Fibroblast of skin of right biceps (primary cell): ENCODE data around the gene IL3.

Source experiments
- DNase-seq: peaks from one replicate; pipeline ENCODE4 v3.0.0-alpha.2; 2013

The IL3 gene

DNA sequence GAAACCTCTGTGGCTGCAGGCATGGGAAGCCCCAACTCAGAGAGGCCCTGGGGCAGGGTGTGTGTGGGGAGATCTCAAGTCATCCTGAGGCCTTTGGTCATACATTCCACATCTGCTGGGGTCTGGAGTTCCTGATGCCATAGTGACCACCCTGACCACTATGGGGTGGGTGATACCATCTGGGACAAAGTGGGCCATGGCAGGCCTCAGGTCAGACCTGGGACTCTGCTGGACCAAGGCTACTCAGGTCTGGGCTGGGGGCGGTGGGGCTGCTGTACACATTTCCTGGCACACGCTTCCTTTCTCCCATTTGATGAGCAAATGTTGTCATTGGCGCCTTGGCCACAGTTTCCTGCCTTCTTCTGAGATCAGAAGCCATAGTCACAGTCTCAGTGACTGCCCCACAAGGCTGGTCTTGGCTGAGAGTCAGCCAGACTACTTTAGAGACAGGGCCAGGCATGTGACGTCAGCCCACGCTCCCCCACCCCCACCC lies 33.9 kb upstream of the IL3 start:
- no peak for DNase-seq

DNA sequence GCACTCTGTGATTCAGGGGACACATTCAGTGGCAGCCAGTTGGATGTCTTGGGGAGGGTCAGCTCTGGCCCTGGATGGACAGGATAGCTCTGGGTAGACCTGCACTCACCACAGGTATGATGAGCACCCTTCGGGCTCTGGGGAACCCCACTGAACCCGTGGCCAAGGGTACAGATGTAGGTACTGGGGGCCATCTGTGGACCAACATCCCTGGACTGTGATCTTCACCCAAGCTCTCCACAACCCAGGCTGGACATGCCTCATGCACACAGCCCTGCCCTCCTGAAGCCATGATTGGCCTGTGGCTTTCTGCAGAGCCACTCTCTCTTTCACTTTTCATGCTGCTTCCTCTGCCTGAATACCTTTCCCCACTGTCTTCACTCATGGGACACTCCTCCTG lies 33.4 kb upstream of the IL3 start:
- DNase-seq, result no peak

DNA sequence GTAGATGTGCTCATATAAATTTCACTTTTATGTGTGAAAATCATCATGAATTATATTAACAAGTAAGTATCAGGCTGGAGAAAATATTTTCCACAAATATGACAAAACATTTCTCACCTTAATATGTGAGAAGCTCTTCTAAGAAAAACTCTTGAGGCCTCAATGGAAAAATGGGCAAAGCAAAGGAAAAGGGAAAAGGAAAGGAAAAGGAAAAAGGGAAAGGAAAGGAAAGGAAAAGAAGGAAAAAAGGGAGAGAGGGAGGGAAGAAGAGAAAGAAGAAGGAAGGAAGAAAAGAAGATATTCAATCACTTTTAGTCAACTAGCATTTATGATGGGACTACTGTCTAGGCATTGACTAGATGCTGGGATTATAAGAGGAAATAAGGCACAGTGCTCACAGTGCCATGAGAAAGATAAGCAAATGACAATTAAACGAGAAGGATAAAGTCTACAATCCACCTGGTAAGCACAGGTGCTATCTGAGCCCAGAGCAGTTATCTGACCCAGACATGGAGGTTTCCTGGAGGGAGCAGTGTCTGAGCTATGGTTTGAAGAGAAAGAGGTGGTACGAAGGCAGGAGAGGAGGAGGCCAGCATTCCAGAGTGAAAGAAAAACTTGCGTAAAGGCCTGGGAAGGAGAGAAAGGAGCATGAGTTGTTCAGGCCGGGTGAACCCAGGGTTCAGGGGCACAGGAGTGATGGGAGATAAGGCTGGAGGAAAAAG lies 30.7 kb upstream of the IL3 start:
- DNase-seq, result no peak

DNA sequence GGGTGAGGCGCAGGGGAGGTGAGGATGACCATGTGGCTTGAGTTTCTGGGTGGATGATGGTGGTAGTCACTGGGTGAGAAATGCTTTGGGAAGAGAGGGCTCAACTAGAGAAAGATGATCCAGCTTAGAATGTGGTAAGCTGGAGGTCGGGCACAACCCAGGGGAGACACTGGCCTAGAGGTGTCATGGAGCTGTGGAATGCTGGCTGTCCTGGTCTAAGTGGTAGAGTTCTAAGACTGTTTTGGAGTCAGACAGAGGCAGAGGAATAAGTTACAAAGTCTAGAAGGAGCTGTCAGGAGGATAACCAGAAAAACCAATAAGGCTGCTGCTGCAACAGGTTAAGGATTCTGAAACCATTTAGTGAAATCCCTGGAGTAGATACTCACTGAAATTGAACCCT lies 29.8 kb upstream of the IL3 start:
- no peak for DNase-seq

DNA sequence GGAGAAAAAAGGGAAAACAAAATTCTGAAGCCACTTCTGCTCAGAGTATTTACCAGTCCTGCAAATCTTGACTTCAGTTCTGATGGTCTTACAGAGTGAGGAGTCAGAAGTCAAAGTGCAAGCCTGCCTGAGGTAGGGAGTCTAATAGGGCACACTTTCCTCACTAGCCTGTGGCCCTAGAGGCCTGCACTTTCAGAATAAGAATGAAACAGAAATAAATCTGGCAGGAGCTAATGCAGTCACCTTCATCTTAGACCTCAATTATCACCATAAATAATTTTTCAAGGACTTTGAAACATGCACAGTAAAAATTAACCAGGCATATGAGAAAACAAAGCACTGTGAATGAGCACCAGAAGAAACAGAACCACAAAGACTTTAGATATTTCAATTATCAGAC lies 28.3 kb upstream of the IL3 start:
- DNase-seq, result no peak

DNA sequence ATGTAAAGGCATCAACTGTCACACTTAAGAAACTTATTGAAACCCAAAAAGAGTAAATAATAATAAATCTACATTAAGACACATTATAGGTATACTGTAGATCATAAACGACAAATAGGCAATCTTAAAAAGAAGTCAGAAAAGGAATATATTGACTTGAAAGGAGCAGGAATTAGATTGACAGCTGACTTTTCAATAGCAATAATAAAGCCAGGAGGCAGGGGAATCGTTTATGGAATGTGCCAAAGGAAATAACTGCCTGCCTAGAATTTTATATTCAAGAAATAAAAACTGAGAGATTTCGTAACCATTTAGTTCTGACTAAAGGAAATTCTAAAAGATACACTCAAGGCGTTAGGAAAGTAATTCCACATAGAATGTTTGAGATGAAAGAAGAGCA lies 27.3 kb upstream of the IL3 start:
- DNase-seq, result no peak

DNA sequence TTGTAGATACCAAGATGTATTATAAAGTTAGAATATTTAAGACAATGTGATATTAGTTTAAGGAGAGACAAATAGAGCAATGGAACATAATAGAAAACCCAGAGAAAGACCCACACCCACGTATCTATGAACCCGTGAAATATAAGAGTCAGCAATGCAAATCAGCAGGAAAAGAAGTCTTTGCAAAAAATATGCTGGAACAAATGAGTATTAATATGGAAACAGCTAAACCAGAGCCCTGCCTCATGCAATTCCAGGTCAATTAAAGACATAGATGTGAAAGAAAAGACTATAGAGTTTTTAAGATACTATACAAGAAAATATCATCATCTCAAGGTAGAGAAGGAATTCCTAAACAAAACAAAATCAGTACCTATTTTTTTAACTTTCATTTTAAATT lies 23.1 kb upstream of the IL3 start:
- no peak for DNase-seq

DNA sequence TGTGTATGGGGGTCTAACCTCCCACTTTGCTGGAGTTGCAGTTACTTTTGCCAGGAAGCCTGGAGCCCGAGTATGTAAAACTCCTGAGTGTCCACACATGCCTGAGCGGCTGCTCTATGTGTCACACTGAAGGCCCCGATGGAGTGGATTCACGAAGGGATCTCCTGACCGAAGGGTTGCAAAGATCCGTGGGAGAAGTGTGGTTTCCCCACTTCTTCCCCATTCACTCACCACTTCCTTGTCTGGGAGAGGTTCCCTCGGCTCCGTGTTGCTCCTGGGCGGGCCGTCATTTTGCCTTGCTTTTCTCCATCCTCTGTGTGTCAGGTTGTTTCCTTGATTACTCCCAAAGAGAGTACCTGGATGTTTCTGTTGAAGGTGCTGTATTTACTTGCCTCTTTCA lies 16.2 kb upstream of the IL3 start:
- no peak for DNase-seq

DNA sequence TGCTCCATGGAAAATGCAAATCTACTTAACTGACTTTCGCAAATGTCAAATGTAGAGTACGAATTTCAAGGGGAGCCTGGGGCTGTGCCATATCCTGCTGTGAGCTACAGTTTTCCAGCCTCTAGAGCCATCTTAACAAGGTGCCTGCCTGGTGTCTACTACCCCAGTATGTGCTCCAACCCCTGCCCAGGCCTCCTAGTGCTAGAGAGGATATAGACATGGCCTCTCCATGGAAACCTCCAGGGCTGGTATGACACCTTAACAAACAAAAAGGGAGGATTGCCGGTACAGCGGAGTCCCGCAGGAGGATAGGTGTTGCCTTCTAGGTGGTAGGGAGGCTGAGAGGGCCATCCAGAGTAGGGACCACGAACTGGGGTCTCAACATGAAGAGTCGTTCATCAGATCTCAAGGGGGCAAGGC lies 13.6 kb upstream of the IL3 start:
- no peak for DNase-seq

DNA sequence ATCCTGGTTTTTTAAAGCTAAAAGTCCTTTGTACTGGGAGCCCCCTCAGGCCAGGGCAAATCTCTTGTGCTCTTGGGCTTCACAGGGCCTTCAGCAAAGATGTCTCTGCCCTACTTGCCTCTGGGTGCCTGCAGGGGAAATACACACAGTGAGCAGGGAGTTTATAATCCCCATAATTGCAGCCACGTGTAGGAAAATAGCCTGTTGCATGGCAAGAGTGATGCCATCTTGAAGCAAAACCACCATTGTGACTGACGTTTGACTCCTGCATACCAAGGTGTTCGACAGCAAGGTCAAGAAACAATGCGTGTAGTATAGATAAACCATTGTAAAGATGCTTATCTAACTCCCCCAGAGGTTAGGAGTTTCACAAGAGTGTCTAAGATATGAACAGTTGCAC lies 11.4 kb upstream of the IL3 start:
- no peak for DNase-seq

DNA sequence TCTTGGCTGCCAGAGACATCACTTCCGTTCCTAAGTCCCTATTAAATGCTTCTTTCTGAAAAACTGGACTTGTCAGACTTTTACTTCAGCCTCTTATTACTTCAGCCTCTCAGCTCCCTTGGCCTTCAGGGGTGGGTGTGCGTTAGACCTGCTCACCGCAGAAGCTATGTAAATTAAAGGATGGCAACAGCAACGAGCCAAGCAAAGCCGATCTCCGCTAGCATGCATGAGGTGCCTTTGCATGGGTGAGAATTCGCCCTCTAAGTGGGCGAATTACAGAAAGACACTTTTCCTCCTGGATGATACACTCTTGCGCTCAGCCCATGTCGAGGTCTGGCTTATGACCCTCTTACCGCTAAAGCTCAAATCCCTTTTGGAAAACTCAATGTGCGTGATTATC lies 10.9 kb upstream of the IL3 start:
- DNase-seq, result no peak

DNA sequence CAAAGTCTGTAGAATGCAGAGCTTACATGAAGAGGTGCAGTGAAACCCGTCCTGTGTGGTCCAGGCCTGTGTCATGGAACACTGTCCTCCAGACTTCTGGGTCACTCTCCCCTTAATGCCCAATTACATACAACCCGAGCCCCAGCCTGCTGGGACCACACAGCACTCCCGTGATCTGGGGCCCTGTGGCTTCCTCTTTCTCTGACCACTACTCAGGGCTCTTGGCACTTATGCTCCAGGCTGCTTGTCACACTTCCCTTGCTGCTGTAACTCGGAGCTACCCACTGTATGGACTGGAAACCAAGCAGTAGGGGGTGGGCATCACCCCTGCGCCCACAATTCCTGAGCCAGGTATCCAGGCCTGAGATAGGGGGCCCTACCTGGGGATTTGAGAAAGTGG lies 10.3 kb upstream of the IL3 start:
- no peak for DNase-seq

DNA sequence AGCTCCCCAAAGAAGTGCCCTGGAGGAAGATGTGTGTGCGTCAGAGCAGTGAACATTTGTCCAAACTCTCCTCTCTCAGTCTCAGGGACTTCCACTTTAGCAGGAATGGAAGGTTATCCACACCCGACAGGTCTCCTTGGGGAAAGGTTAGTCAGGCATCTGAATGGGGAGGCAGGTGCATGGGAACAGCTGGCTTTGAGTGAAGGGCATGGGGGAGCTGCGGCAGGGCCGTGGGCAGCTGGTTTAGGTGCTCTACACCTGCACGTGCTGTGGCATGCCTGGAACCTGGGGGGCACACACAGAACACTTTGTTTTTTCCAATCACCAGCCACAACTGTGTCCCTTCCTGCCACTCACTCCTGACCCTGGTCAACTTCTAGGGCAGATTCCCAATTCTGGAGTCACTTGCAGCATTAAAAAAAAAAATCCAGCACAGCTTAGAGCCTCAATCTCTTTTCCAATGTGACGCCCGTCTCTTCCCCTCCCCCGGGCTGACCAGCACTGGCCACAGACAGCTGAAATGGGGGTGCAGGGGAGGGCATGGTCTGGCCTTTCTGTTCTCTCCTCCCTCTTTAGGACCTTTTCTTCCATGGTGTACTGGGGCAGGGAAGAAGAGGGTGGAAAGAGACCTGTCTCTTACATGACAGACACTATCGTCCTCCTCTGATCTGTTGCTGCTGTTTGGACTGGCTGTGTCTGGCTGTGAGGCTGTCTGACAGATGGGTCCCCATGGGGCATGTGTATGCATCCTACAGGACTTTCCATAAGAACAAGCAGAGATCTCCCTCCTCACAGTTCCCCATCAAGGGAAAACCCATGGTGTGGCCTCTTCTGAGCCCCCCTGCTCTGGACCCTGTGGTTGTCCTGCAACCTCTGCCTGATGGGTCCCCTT lies 9.5 kb upstream of the IL3 start:
- no peak for DNase-seq

DNA sequence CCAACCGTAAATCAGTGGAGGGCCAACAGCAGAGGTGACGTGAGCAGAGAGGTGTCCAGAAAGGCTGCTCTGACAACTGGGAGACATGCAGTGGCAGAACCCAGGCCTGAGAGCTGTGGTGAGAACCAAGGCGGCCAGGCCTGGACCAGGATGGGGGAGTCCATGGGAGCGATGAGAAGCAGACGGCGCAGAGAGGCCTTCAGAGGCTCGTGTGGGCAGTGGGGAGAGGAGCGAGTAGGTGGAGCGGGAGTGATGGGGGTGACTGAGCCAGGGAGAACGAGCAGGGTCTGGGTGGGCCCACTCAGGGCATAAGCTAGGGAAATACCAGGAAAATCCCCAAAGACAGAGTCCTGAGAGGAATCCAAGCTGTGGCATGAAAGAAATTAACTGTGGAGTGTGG lies 7.9 kb upstream of the IL3 start:
- no peak for DNase-seq

DNA sequence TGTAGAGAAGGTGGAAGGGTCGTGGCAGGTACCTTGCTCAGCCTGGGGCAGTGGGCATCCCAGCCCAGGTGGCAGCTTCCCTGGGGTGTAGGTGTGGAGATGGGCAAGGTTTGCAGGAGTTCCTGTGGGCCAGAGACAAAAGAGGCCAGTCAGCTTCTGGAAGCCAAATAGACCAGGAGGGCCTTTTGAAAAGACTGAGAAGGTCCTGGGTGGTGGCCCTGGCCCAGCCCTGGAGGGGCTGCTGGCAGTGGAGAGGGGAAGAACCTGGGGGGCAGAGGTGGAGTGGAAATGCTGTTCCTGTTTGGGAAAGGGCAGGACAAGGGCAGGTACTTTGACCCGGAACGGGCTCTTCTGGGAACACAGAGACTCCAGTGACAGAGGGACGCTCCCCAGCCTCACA lies 7.0 kb upstream of the IL3 start:
- DNase-seq, result no peak

DNA sequence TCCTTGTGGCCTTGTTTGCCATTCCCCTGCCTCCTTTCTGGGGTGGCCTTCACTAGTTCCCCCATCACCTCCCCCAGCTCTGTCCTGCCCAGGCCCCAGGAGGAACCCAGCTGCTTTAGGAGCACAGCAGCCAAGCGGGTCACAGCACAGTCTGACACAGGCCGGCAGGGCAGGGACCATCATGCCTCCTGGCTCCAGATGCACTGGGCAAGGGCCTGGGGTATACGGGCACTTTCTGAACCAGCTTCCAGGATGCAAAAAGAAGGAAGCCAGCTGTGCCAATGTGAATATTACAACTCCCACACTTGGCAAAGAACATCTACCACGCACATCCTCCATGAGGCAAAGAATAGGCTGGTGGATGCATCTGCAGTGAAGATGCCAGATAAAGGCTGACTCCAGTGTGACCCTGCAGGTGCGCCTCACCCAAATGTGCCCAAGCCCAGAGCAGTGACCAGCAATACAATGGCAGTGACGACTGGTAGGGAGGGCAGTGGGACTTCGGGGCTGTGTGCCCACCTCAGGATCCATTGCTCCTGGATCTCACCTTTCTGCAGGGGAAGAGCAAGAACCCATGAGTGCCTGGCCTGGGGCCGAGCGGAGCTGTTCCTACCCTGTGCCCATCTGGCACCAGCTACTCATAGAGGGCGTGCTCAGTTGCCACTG lies 6.3 kb upstream of the IL3 start:
- no peak for DNase-seq

DNA sequence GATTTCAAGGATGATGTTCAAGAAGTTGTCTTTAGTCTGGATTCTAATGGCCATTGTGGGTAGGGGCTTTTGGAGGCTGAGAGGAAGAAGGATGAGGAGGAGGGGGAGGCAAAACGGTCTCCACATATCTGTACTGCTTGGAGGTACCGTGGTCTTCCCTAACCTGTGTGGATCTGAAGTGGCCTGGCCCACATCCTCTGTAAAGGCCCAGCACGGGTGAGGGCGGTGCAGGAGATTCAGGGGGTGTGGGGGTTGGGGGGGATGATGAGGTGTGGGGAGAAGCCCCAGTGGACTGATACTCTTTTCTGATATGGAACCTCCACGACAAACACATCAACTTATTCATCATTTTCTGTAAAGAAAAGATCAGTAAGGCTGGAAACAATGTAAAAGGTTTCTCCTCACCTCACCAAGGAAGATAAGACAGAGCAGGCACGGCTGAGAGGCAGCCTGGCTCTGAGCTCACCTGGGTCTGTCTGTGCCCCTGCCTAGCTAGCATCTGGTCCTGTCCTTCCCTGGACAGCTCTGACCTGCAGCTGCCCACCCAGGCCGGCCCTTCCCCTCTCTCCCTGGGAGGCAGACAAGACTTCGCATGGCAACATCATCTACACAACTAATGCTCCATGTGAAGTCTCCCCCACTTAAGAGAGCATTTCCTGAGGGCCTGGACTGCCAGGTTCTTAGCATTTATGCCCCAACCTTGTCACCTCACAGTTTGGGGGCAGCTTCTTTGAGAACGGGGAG lies 5.6 kb upstream of the IL3 start:
- no peak for DNase-seq

DNA sequence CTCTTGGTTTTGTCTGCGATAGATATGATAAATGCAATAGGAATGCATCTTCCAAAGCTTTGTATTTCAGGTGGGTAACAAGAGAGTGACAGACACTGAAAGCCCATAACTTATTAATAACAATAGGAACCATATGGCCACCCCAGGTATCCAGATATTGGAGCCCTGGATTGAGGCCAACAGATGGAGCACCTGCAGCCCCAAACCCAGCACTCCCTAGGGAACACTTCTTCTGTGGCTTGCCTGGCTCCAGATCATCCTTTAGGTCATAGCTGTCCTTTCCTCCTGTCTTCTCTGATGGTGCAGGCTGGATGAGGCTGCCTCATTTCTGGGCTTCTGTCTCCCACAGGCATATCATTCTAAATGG lies 5.0 kb upstream of the IL3 start:
- no peak for DNase-seq

DNA sequence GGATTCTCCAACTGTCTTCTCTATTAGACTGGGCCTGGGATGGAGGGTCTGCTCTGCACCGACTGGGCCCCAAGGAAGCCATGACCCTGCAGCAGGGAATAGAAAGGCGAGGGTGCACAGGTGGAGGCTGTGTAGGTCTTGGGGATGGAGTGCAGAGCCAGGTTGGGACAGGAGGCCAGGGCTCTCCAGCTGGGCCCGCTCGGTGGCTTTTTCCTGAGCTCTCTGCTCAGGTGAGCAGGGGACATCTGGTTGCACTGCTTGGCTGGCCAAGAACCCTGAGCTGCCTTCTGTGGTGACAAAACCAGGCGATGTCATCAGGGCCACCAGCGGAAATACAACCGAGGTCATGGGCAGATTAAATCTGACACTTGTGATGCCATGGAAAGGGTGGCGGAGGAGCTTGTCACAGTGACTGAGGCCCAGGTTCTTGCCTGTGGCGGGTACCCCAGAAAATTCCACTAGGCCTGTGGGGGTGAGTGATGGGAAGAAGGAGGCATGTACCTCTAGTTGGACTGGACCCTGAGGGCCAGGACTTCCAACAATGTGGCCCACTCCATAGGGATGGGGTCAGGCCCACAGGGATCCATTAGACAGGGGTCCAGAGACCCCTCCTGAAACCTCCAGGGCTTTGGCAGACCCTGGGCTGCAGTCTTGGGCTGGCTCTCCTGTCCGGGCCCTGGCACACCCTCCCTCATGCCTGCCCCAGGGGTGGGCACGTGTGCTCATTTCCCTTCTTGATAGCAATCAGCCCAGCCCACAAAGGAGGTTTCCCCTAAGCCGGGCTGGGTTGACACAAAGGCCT lies 4.4 kb upstream of the IL3 start:
- no peak for DNase-seq

DNA sequence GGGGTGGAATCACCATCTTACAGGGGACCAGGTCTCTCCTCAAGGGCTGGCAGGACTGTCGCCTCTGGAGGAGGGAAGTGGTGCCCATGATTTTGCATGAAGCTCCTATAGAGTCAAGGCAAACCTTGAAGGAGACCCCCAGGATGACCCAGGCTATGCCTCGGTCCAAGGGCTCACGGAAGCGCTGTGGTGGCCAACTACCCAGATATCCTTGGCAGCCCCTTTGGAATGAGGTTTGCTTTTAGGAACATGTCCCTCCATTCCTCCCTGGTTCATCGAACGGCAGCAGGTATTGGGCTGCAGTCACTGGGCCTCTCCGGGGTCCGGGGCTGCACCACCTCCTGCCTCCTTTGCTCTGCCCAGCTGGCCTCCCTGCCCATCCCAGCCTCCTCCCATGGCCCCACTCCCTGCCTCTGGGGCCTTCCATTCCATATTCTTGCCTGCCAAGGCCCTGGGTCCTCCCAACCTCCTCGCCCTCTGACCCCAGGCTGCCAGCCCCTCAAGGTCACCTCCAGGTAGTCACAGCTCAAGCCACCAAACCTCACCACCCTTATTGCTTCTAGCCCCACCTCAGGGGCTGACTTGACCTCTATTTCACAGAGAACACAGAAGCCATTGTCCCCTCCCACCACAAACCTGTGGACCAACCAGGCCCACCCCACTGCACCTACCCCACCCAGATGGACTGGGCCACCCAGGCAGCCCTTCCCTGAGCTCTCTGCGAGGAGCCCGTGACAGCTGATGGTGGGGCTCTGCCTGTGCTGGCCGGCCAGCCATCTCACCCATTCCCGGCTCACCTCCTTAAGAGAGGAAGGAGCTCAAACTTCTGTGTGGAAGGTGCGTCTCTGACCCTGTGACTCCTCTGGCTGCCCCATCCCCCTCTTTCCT lies 3.6 kb upstream of the IL3 start:
- DNase-seq, result no peak
